Measurements from ENCODE around the gene AKAP6.
A peak's percentile ranks its signal among the peaks of the same experiment; 100 is the strongest.

Gene AKAP6

DNA sequence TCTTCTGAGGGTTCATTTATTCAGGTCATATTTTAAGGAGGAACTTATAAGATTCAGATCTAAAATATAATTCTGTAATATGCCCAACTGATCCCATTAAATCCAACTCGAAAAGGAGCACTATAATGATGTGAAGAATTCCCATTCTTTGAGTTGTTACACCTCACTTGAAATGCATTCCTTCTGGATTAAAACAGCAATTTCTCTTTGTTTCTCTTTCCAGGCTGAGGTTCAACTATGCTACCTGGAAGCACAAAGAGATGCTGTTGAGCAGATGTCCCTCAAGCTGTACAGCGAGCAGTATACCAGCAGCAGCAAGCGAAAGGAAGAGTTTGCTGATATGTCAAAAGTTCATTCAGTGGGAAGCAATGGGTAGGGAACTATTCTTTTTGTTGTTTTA, 349.0 kb downstream of the AKAP6 start:
- H3K27ac ChIP-seq, result no peak overlapping the region
- no peak overlapping the region for H3K4me3 ChIP-seq

DNA sequence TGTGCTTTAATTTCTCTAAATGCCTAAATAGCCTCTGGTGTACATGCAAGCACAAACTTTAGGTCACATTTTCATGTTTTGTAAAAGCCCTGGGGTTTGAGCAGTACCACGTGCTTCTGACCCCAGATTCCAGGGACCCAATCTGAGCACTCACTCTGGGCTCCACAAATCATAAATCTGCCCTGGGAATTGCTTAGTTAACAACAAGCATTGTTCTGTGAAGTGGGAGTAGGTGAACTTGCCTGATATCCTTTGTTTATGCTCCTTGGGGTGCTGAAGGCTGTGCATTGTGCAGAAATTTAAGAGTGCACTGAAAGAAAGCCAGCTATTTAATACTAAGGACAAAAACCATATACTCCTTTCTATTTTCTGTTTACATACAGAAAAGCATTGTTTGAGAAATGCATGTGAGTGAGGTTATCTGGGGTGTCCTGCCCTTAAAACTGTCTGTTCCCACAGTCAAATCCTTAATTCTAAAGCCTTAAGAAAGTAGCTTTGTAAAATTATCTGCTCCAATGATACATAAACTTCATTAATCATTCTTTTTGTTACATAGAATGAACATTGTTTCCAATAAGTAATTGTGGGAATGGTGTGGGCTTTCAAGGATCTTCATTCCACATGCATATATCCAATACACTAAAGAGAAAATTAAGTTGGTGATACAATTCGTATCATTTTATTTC, 351.0 kb downstream of the AKAP6 start:
- no peak overlapping the region for H3K27ac ChIP-seq

DNA sequence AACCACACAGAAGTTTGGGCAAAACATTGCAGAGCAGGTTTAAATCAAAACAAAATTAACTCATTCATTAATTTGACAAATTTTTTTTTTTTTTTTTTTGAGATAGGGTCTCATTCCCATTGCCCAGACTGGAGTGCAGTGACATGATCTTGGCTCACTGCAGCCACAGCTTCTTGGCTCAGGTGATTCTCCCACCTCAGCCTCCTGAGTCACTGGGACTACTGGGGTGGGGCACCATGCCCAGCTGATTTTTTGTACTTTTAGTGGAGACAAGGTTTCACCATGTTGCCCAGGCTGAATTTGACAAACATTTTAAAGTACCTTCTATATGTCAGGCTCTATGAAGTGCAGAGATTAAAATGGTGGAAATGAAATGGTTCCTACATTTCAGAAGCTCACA, 352.5 kb downstream of the AKAP6 start:
- H3K4me3 ChIP-seq, result no peak overlapping the region
- no peak overlapping the region for H3K27ac ChIP-seq

More for the DNA sequence above, 351.0 kb downstream of the AKAP6 start:
- H3K4me3 ChIP-seq, result no peak overlapping the region

DNA sequence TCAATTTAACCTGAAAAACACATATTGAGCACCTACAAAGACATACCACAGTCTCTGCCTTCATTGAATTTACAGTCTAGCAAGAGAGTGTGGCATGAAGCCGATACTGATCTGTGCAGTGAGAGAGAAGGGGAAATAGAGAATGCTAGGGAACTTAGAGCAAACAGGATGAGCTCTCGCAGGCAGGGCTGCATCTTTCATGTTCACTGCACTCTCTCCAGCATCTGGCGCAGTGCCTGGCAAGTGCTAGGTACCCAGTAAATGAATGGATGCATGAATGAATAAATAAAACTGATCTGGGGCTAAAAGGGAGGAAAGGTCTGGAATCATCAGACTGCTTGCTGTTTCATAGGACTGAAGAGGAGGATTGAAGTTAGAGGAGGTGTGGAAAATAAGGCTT, 353.1 kb downstream of the AKAP6 start:
- Histone ChIP-seq H3K4me3 (no peak overlapping the region), H3K27ac (no peak overlapping the region)

DNA sequence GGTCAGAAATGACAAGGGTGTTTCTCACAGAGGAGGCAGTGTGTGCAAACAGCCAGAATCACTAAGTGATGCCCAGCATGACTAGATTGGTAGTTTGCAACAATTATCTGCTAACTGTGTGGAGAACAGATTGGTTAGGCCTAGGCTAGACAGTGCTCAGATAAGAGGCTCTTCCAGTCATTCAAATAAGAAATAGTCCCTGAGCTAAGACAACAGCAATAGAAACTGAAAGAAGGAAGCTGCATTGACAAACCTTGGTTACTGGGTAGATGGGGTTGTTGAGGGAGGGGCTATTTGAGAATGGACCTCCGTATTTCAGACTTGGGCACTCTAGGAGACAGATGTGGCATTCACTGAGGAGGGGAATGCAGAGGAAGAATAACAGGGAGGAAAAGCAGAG, 354.6 kb downstream of the AKAP6 start:
- Histone ChIP-seq H3K27ac (no peak overlapping the region), H3K4me3 (no peak overlapping the region)

DNA sequence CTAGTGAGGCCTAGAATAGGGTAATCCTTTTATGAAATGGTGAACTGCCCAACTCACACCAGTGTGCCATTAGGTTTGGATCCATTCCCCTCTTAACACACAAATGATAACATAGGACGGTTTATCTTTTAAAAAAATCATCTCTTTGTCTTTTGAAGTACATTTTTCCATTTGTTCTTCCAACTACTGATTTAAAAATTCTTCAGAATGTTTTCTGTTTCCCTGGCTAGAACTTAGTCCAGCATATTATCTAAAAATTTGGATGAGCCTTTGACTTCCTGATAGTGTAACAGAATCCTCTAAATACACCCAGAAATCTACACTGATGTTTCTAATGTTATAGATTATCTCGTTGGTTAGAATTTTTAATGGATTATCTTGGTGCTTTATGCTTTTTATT, 359.8 kb downstream of the AKAP6 start:
- Histone ChIP-seq H3K27ac (no peak overlapping the region), H3K4me3 (no peak overlapping the region)

DNA sequence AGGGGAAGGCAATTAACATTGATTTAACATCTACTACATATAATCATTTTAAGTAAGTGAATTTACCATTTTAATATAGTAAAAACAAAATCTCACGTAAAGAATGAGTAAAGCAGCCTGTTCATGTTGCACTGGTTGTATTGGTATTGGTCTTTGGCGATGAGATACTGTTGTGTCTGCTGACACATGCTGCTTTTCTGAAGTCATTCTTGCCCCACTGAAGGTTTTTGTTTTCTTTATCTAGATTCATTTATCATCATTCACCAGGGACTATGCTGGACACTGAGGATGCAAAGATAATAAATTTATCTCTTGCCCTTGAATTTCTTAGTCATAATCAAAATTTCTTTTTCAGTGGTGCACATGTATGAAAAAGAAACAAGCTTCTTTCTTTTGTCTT, 363.3 kb downstream of the AKAP6 start:
- H3K4me3 ChIP-seq, result no peak overlapping the region
- H3K27ac ChIP-seq, result no peak overlapping the region

DNA sequence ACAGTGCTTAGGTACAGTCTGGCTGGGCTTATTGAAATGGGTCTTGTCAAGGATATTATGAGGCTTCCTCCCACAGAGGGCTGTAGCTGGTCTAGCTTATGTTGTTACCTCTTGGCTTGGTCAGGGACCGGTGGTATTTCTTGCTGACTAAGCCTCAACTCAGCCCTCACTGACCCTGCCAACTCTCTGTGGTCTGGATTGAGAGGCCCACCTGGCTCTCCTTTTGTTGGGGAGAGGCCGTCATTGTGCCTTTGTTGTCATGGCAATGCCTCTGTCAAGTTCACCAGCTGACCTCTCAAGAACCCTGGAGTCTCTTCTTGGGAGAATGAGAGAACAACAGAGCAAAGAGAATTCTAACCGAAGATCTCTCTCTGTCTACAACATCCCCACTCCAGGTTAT, 364.0 kb downstream of the AKAP6 start:
- no peak overlapping the region for H3K4me3 ChIP-seq
- no peak overlapping the region for H3K27ac ChIP-seq

DNA sequence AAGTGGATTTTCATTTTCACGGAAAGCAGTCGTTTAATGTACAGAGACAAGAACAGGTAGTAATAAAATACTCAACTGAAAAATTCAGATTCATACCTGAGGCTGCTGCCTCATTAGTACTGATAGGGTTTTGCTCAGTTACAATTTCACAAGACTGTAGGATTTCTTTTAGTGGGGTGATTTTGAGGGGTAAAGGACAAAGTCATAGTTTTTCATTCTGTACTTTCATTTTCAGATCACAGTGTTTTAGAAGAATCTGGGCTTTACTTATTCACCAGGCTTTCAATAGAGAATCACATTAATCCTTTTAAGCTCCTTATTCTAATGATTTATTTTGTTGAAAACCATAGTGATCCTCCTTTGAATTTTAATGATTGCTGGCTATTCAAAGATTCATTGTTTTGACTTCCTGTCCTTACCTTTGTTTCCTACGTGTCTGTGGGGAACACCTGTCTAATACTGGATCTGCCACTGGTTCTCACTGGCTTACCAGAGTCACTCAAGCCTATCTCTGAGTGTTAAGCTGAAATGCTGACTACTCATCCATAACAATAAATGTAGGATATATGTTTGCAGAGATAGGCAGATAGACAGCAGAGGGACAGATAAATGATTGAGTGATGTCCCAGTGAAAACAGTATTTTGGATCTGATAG, 365.8 kb downstream of the AKAP6 start:
- no peak overlapping the region for H3K27ac ChIP-seq

DNA sequence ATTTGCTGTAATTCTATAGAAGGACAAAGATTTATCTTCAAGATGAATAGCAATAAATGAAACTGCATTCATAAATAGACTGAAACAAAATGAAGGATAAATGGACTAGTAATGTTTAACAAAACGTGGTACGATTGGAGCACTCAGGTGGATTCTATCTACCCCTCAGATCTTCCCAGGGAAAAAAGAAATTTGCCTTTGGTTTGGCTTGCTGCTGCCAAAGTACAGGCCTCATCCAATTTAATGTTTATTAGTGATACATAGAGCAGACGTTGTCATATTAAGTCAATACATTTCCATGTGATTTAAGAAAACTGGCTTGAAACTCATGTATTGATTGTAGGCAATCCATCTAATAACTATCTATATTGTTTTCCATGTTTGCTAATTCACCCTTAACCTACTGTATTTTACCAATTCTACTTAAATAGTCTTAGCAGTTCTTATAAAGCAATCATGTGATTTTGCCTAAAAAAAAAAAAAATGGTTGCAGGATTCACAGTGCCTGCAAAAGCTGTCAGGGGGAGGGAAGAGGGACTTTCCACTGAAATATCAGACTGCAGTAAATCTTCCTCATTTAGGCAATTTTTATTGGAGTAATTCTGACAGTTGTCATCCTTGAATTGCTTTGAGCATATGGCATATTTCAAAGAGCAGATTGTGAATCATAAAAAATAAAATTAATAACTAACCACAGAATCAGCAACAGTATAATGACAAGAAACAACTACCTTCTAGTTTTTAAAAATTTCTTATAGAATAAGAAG, 367.4 kb downstream of the AKAP6 start:
- H3K27ac ChIP-seq, result no peak overlapping the region

More for the DNA sequence above, 365.8 kb downstream of the AKAP6 start:
- no peak overlapping the region for H3K4me3 ChIP-seq

DNA sequence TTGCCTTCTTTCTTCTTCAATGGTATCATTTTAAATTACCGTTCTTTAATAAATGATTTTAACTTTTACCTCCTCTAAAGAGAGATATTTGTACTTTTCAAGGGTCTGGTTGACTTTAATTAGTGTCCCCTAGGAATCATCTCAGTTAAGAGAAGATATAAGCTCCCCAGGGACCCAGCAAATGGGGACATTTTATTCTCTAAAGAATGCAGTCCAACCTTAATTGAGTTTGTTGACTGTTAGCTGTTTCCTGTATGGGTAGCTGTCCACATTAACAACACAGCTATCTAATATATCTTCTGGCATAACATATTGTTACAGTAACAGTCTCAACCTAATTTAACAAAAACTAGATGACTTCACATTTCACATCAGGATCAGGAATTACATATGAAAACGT, 368.0 kb downstream of the AKAP6 start:
- Histone ChIP-seq H3K27ac (no peak overlapping the region), H3K4me3 (no peak overlapping the region)

More for the DNA sequence above, 367.4 kb downstream of the AKAP6 start:
- H3K4me3 ChIP-seq, result no peak overlapping the region

DNA sequence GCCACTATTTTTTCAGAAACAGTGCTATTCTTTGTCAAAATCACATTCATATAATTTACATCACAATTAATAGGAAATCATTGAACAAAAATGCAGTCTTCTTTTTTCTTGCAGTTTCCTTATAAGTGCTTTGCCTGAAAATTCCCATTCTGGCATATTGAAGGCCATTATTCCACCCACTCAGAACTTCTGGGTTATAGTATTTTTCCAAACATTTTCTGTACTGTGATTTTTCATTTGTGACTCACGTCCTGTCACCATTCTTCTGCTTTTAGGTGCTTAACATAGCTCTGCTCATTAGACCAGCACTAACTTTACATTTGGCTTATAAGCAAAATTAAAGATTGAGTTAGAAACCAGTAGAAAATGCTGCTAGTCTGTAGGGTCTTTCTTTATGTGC, 368.6 kb downstream of the AKAP6 start:
- H3K4me3 ChIP-seq, result no peak overlapping the region
- no peak overlapping the region for H3K27ac ChIP-seq

DNA sequence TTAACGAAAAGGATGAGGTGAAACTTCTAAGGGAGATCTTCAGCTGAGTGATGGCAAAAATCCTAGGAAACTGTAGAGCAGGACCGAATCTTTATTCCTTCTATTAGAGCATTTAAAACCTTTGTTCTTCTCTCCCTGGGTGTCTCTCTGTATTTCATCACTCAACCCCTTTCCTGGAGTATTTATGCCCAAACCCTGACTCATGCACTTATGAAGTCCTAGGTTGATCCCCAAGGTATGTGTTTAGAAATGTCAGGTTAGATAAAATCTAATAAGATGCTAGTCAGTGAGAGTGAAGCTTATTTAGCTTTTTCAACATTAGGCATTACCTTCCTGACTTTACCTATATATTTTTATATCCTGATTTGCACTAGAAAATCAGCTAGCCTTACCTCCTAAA, 369.7 kb downstream of the AKAP6 start:
- Histone ChIP-seq H3K27ac (no peak overlapping the region), H3K4me3 (no peak overlapping the region)

DNA sequence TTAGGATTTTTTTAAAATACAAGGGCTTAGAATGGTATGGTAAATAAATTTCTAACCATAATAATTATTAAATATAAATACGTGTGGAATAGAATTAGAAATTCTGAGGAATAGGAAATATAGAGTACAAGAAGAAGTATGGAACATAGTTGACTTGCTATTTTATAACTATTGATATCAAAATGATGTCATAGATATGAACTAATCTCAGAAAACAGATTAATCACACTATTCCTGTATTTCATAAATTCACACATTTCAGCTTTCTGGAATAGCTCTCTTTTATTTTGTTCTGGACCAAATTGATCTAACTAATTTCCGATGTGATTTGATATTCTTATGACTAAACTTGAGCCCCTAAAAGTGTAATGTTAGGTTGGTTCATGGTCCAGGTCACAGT, 372.4 kb downstream of the AKAP6 start:
- H3K4me3 ChIP-seq, result no peak overlapping the region
- H3K27ac ChIP-seq, result peak overlapping the region in 6 of 21 experiments; percentile 77 to 88 (median 81)

DNA sequence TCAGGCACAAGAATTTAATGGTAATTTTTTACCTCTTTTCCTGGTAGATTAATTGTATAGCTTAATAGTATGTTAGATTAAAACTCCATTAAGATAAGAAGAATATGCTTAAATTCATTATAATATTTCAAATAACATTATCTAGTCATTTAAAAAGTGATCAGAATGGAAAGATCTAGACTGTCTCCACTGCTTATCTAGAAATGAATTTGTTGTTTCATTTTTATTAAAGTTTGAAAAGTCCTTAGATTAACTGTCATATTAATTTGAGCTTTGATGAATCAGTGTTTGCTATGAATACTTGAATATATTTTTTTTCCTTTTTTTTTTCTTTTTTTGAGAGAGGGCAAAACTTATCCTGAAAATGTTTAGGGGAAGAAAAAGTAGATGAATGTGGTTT, 373.0 kb downstream of the AKAP6 start:
- no peak overlapping the region for H3K4me3 ChIP-seq
- peak overlapping the region in 14 of 21 experiments; percentile 3 to 88 (median 77) for H3K27ac ChIP-seq

DNA sequence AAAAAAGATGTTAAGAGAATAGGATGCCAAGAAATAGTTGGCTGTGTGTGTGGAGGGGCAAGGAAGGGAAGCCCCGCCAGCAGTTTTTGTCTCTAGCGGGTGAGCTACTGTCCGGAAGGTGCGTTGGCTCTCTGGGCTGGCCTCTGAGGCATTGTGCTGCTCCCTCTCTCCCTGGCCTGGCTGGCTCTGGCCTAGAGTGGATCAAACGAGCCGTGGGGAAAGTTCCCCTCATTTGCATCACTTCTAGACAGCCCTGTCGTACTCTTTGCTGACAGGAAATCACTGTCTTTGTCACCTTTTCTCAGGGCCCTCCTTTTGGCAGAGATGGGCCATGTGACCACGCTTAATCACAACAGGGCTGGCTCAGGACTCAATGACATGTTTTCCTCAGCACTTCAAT, 373.5 kb downstream of the AKAP6 start:
- H3K27ac ChIP-seq, result peak overlapping the region in 18 of 21 experiments; percentile 3 to 88 (median 75)
- no peak overlapping the region for H3K4me3 ChIP-seq

DNA sequence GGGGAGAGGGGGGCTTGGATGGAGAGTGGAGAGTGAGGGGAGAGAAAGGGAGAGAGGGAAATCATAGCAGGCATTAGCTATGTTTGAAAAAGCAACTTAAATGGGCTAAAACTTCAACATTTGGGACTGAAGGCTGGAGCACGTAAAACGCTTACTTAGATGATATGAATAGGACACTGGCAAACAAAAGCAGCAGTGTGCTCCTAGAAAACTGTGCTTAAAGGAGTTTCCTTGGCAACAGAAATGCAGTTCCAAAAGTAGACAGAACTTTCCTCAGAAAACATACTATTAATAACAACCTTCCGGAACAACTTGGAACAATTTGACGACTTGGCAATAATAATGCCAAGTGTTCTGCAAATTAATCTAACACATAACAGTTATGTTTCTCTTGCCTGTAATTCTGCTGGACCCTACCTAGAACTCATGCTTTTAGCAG, 374.1 kb downstream of the AKAP6 start:
- Histone ChIP-seq H3K4me3 (no peak overlapping the region), H3K27ac (peak overlapping the region in 16 of 21 experiments; percentile 29 to 88 (median 77))

DNA sequence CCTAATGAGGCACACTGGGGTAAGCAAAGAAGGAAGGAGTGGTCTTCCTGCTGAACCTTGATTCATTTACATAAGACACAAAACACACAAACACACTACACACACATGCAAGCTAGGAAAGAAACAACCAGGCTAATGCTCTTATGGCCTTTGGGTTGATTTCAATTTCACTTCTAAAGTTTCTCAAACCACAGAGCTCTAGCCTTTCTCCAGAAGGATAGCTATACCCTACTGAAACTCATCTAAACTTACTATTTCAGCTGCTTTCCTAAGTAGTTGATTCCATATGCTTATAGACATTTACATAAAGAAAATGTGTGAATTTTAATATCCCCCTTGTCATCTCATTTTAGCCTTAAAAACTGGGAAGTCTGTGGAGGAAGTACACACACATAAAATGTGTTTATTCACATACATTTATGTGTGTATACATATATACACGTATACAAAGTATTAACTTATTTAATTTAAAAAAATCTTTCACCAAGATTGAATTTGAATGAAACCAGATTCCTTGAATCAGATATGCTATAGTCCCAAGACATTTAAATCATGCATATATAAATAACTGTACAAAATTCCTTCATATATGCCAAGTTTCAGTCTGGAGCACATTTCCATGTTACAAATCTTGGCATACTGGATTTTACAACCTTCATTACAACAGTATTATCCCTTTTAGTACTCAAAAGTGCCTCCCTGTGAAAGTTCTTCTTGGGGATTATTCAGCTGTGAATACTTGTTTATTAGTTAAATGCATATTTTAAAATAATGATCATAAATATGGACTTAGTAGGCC, 377.8 kb downstream of the AKAP6 start:
- Histone ChIP-seq H3K4me3 (no peak overlapping the region), H3K27ac (peak overlapping the region in 2 of 21 experiments; percentile 14 to 15)

DNA sequence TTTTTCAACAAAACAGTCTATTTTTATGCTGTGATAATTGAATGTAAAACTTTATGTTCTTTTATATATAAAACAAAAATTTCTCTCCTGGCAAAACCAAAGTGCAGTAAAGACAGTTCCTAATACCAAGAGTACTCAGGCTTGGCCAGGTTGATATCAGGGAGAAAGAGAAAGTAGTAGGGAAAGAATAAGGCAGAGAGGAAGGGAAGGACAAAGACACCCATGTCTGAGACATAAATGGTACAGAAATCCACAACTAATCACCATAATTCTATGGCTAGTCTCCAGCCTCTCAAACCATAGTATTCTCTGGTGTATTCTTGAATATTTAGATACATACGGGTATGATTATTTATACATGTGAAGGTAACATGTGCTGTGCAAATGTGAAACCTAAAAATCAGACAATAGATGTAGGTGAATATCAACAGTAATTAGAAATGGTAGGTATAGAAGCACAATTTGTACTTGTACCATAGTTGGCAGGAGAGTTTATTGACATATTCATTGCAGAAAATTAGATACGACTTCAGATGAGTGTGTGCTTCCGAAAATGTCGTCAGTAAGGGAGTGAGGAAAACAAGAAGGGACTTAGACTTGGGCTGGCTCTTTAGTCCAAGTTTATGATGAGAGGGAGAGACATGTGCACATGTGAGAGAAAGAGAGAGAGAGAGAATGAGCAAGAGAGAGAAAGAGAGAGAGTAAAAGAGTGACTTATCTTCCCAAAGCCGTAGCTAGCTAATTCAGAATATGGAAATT, 378.8 kb downstream of the AKAP6 start:
- Histone ChIP-seq H3K27ac (peak overlapping the region in 4 of 21 experiments; percentile 15 to 48 (median 27)), H3K4me3 (no peak overlapping the region)
